Tibial nerve (tissue), 4 donors: ENCODE data around the gene VOPP1. TPM values are rescaled to one million over a fixed set of nuclear protein-coding genes. Genes with fewer than 3 reads are reported as not detected.
A peak's percentile ranks its signal among the peaks of the same experiment; 100 is the strongest.

Experiments used
- DNase-seq, 2 donors: peaks; one replicate each; pipeline ENCODE4 v3.0.0-alpha.2; 2019; ENCODE audit warnings: low spot score in 2 of 2
- H3K27ac ChIP-seq, 4 donors: fragments of 200-600 bp; sonication (generic) in 3 of 4; one replicate each; pipeline ENCODE4 v1.5.1; 2017 to 2019; ENCODE audit warnings: mild to moderate bottlenecking in 1 of 4
- H3K27me3 ChIP-seq, 2 donors: fragments of 200-600 bp; sonication (generic) in 1 of 2; one replicate each; pipeline versions ENCODE4 v1.5.1 to v1.6.0; 2017 to 2019
- H3K36me3 ChIP-seq, 3 donors: fragments of 200-600 bp; sonication (generic); one replicate each; pipeline ENCODE4 v1.5.1; 2018 to 2019
- H3K4me1 ChIP-seq, 4 donors: fragments of 200-600 bp; sonication (generic) in 3 of 4; one replicate each; pipeline ENCODE4 v1.5.1; 2017 to 2019
- H3K4me3 ChIP-seq, 4 donors: fragments of 200-600 bp; sonication (generic) in 3 of 4; one replicate each; pipeline ENCODE4 v1.5.1; 2017 to 2019; ENCODE audit warnings: mild to moderate bottlenecking in 1 of 4, moderate library complexity in 1 of 4
- H3K9me3 ChIP-seq, 4 donors: fragments of 200-600 bp; sonication (generic) in 3 of 4; one replicate each; pipeline ENCODE4 v1.5.1; 2017 to 2019
- EP300 ChIP-seq, 2 donors: sonication (generic); formaldehyde crosslinking; IDR thresholded peaks; one replicate each; pipeline ENCODE4 v1.6.1; 2017; ENCODE audit warnings: antibody characterized with exemption in 2 of 2, mild to moderate bottlenecking in 1 of 2
- POLR2A ChIP-seq, 2 donors: fragments of 450-650 bp; IDR thresholded peaks; one replicate each; pipeline ENCODE4 v1.6.1; 2017; ENCODE audit warnings: antibody characterized with exemption in 2 of 2, mild to moderate bottlenecking in 2 of 2, moderate library complexity in 2 of 2
- WGBS, 2 donors: methylation state at CpG; one replicate each; pipeline ENCODE4 v1.1.5; 2018; 5-methylcytosine and 5-hydroxymethylcytosine counted together
- total RNA-seq, 4 donors: library from RNA; depleted of rRNA; stranded (reverse); fragments of >200 nt; gene quantifications; one replicate each; pipeline ENCODE4 v1.1.0, GENCODE V29; 2016
- TF ChIP-seq, protein P1 (sequence below), 5 experiments: fragments of 200-600 bp in 3 of 5; fragments of 450-650 bp in 2 of 5; sonication (generic) in 3 of 5; IDR thresholded peaks; one replicate each; pipeline ENCODE4 v1.5.1; 2016 to 2019; ENCODE audit warnings: antibody characterized with exemption in 5 of 5, mild to moderate bottlenecking in 3 of 5, moderate library complexity in 2 of 5

VOPP1 gene
- total RNA-seq, 4 donors from 2014 or later = 49.2 to 58.5 (median 54.8) TPM

DNA sequence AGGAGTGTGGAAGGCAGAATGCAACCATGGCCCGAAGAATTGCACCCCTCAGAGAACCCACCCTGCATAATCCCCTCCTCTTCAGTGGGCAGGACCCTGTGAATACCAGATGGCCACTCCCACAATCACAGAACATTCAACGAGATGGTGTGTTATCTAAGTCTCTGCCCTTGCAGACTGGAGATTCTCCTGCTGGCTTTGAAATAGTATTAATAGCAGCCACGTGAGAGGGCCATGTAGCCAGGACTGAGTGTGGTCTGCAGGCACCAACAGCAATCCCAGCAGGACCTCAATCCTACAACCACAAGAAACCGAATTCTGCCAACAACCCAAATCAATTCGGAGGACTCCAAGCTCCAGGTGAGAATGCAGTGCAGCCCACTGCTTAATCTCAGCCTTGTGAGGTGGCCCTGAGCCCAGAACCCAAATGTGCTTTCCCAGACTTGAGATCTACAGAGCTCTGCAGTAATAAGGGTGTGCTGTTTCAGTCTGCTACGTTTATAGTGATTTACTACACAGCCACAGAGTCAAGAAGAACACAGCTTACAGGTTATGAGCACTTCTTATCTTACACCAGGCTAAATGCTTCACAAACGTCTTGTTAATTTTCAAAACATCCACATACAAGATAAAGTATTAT, 72.1 kb downstream of the VOPP1 start:
- TF ChIP-seq EP300 (IDR thresholded peaks at IDR 0.05) = no peak
- TF ChIP-seq POLR2A (IDR thresholded peaks at IDR 0.05) = no peak
- TF ChIP-seq, protein P1, sequence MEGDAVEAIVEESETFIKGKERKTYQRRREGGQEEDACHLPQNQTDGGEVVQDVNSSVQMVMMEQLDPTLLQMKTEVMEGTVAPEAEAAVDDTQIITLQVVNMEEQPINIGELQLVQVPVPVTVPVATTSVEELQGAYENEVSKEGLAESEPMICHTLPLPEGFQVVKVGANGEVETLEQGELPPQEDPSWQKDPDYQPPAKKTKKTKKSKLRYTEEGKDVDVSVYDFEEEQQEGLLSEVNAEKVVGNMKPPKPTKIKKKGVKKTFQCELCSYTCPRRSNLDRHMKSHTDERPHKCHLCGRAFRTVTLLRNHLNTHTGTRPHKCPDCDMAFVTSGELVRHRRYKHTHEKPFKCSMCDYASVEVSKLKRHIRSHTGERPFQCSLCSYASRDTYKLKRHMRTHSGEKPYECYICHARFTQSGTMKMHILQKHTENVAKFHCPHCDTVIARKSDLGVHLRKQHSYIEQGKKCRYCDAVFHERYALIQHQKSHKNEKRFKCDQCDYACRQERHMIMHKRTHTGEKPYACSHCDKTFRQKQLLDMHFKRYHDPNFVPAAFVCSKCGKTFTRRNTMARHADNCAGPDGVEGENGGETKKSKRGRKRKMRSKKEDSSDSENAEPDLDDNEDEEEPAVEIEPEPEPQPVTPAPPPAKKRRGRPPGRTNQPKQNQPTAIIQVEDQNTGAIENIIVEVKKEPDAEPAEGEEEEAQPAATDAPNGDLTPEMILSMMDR (IDR thresholded peaks at IDR 0.05) = no peak
- Histone ChIP-seq H3K27ac (no peak overlapping the region), H3K9me3 (no peaks in the 10 kb centered on the region), H3K27me3 (no peaks in the 10 kb centered on the region), H3K36me3 (peaks cover 0 to 24% (median 18%) of the 10 kb centered on the region in 3 donors), H3K4me1 (peaks cover 0 to 15% (median 1%) of the 10 kb centered on the region in 4 donors), H3K4me3 (no peak overlapping the region)
- WGBS, 2 donors = 71 to 81% methylated on average over 6 of the region's 7 CpGs
- no peak for DNase-seq

DNA sequence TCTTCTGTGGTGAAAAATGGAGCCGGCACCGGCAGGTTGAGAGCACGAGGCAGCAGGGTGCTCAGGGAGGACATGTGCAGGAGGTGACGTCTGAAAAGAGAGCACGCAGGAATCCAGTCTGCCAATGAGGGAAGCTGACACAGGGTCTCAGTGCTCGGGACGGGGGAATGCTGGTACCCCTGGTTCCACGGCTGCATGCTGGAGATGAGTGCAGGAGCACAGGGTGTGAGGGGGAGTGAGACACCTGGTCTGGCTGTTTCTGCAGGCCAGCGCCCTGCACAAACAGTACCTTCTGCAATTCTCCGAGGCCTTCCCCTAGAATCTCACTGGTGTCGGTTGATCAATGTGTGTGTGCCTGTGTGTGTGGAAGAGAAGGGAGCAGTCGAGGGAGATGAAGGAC, 72.7 kb downstream of the VOPP1 start:
- Histone ChIP-seq H3K9me3 (no peaks in the 10 kb centered on the region), H3K27ac (peak overlapping the region in 1 of 4 donors; percentile 7), H3K27me3 (no peaks in the 10 kb centered on the region), H3K36me3 (peaks cover 0 to 25% (median 20%) of the 10 kb centered on the region in 3 donors), H3K4me1 (peaks cover 0 to 13% (median 1%) of the 10 kb centered on the region in 4 donors), H3K4me3 (no peak overlapping the region)
- WGBS, 2 donors = 91% methylated on average over 12 of the region's 12 CpGs
- no peak for DNase-seq
- TF ChIP-seq POLR2A (IDR thresholded peaks at IDR 0.05) = no peak
- TF ChIP-seq, protein P1 (IDR thresholded peaks at IDR 0.05) = no peak
- no peak for TF ChIP-seq EP300 (IDR thresholded peaks at IDR 0.05)

DNA sequence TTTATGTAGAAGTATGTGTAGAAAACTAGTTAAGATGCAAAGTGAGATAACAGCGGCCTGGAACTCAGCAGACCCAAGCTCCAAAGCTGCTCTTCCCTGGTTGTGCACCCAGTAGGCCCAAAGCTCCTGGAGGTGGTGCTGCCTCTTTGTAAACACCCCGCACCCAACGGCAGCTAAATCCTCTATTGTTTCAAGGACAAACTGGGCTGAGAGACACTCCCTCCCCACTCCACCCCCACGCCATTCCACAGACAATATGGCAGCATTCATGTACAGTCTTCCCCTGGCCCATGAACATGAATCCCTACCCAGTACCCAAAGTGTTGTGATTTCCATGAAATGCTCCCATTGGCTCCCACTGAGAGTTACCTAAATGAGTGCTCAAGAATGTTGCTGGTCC, 73.5 kb downstream of the VOPP1 start:
- DNase-seq = no peak
- peaks cover 0 to 11% (median 0%) of the 10 kb centered on the region in 4 donors for H3K4me1 ChIP-seq
- 73 to 75% methylated on average over 4 of the region's 4 CpGs for WGBS, 2 donors
- peaks cover 0 to 30% (median 20%) of the 10 kb centered on the region in 3 donors for H3K36me3 ChIP-seq
- TF ChIP-seq EP300 (IDR thresholded peaks at IDR 0.05) (no peak), POLR2A (IDR thresholded peaks at IDR 0.05) (no peak)
- TF ChIP-seq, protein P1 (IDR thresholded peaks at IDR 0.05) = no peak
- peak overlapping the region in 1 of 4 donors; percentile 47 for H3K27ac ChIP-seq
- no peak overlapping the region for H3K4me3 ChIP-seq
- H3K9me3 ChIP-seq = no peaks in the 10 kb centered on the region
- no peaks in the 10 kb centered on the region for H3K27me3 ChIP-seq

DNA sequence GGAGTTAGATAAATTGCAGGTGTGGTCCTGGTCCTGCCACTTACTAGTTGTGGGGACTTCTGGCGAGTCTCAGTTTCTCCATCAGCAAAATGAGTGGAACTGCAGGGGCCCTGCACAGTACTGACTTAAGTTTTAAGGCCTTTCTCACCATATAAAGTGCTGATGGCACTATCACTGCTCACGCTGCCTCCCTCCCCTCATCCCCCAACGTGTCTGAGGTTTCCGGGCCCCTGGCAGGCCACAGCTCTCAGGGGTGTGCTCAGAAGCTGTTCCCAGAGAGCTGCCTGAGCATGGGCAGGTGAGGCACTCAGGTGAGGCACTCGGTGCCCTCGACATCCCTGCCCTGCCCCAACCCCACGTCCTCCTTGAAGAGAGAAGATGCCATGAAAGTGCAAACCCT, 74.2 kb downstream of the VOPP1 start:
- H3K4me1 ChIP-seq = peaks cover 0 to 11% (median 0%) of the 10 kb centered on the region in 4 donors
- peak overlapping the region in 1 of 4 donors; percentile 47 for H3K27ac ChIP-seq
- TF ChIP-seq EP300 (IDR thresholded peaks at IDR 0.05) = no peak
- no peak for TF ChIP-seq POLR2A (IDR thresholded peaks at IDR 0.05)
- TF ChIP-seq, protein P1 (IDR thresholded peaks at IDR 0.05) = no peak
- DNase-seq = no peak
- H3K4me3 ChIP-seq = no peak overlapping the region
- 75 to 92% methylated on average over 7 of the region's 7 CpGs for WGBS, 2 donors
- peaks cover 0 to 32% (median 20%) of the 10 kb centered on the region in 3 donors for H3K36me3 ChIP-seq
- no peaks in the 10 kb centered on the region for H3K27me3 ChIP-seq
- H3K9me3 ChIP-seq = no peaks in the 10 kb centered on the region

DNA sequence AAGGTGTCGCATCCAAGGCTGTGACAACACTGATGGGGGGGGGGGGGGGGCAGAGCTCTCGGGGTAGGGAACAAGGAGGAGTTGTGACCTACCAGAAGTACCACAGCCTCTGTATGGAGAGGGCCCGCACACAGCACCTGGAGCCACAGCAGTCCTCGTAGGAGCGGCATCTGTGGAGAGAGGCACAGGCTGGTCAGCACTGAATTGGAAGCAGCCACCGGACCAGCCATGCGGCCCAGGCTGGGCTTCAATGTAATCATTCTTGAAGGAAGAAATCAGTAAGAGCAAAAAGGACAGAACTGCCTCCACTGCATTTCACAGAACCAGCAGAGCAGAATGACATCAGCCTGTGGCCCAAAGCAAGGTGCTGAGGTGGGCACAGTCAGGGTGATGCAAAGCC, 74.8 kb downstream of the VOPP1 start:
- WGBS, 2 donors = 95 to 97% methylated on average over 7 of the region's 7 CpGs
- H3K4me3 ChIP-seq = no peak overlapping the region
- DNase-seq = no peak
- H3K4me1 ChIP-seq = peaks cover 0 to 9% (median 0%) of the 10 kb centered on the region in 4 donors
- no peaks in the 10 kb centered on the region for H3K9me3 ChIP-seq
- H3K27me3 ChIP-seq = no peaks in the 10 kb centered on the region
- H3K27ac ChIP-seq = no peak overlapping the region
- TF ChIP-seq EP300 (IDR thresholded peaks at IDR 0.05) (no peak), POLR2A (IDR thresholded peaks at IDR 0.05) (no peak)
- TF ChIP-seq, protein P1 (IDR thresholded peaks at IDR 0.05) = no peak
- peaks cover 0 to 37% (median 20%) of the 10 kb centered on the region in 3 donors for H3K36me3 ChIP-seq
